ENCODE results near the gene GABRR3. TPM values are rescaled to one million over a fixed set of nuclear protein-coding genes. Genes with fewer than 3 reads are reported as not detected.

The GABRR3 gene
- total RNA-seq, 1 donor from 2014 or later = not detected

GRCh38 chr3:97990624-97991292, 44.4 kb downstream of the GABRR3 start:
- H3K36me3 Mint-ChIP-seq = no peaks in the 10 kb centered on the region
- H3K4me3 Mint-ChIP-seq = no peak overlapping the region
- H3K27ac Mint-ChIP-seq = no peak overlapping the region
- peaks cover 21% of the 10 kb centered on the region for H3K27me3 Mint-ChIP-seq (ENCODE audit: low read depth)
- no peaks in the 10 kb centered on the region for H3K9me3 Mint-ChIP-seq
- no peaks in the 10 kb centered on the region for H3K4me1 Mint-ChIP-seq
- no peak for DNase-seq (ENCODE audit: low spot score in 2 of 2, unreplicated experiment in 2 of 2)
- no peak for TF ChIP-seq CTCF (IDR thresholded peaks at IDR 0.05; ENCODE audit: unreplicated experiment)

- Mint-ChIP-seq H3K36me3 (no peaks in the 10 kb centered on the region), H3K4me1 (no peaks in the 10 kb centered on the region), H3K27ac (no peak overlapping the region), H3K27me3 (ENCODE audit: low read depth) (peaks cover 16% of the 10 kb centered on the region), H3K9me3 (no peaks in the 10 kb centered on the region), H3K4me3 (no peak overlapping the region)
- TF ChIP-seq CTCF (IDR thresholded peaks at IDR 0.05; ENCODE audit: unreplicated experiment) = no peak
- DNase-seq (ENCODE audit: low spot score in 2 of 2, unreplicated experiment in 2 of 2) = no peak
These were observed 46.1 kb downstream of the GABRR3 start for GRCh38 chr3:97988784-97989568.

- no peak for TF ChIP-seq CTCF (IDR thresholded peaks at IDR 0.05; ENCODE audit: unreplicated experiment)
- peaks cover 4% of the 10 kb centered on the region for H3K27me3 Mint-ChIP-seq (ENCODE audit: low read depth)
- H3K9me3 Mint-ChIP-seq = no peaks in the 10 kb centered on the region
- no peak for DNase-seq (ENCODE audit: low spot score in 2 of 2, unreplicated experiment in 2 of 2)
- H3K36me3 Mint-ChIP-seq = no peaks in the 10 kb centered on the region
- H3K27ac Mint-ChIP-seq = no peak overlapping the region
- H3K4me3 Mint-ChIP-seq = no peak overlapping the region
- no peaks in the 10 kb centered on the region for H3K4me1 Mint-ChIP-seq
These were observed 47.8 kb downstream of the GABRR3 start for GRCh38 chr3:97987306-97987705.

GRCh38 chr3:97983933-97984491, 51.1 kb downstream of the GABRR3 start:
- H3K27me3 Mint-ChIP-seq (ENCODE audit: low read depth) = no peaks in the 10 kb centered on the region

GRCh38 chr3:97981886-97982285, 53.2 kb downstream of the GABRR3 start:
- no peaks in the 10 kb centered on the region for H3K36me3 Mint-ChIP-seq
- H3K27ac Mint-ChIP-seq = no peak overlapping the region
- no peaks in the 10 kb centered on the region for H3K9me3 Mint-ChIP-seq
- no peak for TF ChIP-seq CTCF (IDR thresholded peaks at IDR 0.05; ENCODE audit: unreplicated experiment)
- no peak for DNase-seq (ENCODE audit: low spot score in 2 of 2, unreplicated experiment in 2 of 2)
- peaks cover 6% of the 10 kb centered on the region for H3K4me1 Mint-ChIP-seq
- H3K4me3 Mint-ChIP-seq = no peak overlapping the region
- H3K27me3 Mint-ChIP-seq (ENCODE audit: low read depth) = no peaks in the 10 kb centered on the region

More at GRCh38 chr3:97983933-97984491, 51.1 kb downstream of the GABRR3 start:
- no peak overlapping the region for H3K27ac Mint-ChIP-seq
- H3K36me3 Mint-ChIP-seq = no peaks in the 10 kb centered on the region
- no peak overlapping the region for H3K4me3 Mint-ChIP-seq
- no peak for DNase-seq (ENCODE audit: low spot score in 2 of 2, unreplicated experiment in 2 of 2)
- H3K4me1 Mint-ChIP-seq = no peaks in the 10 kb centered on the region
- TF ChIP-seq CTCF (IDR thresholded peaks at IDR 0.05; ENCODE audit: unreplicated experiment) = no peak
- no peaks in the 10 kb centered on the region for H3K9me3 Mint-ChIP-seq
